ENCODE measurements around the gene PRAMEF9. TPM values are rescaled to one million over a fixed set of nuclear protein-coding genes. Genes with fewer than 3 reads are reported as not detected.
"Not testable (repeated sequence)": the region's sequence is repeated elsewhere in the genome, so short reads cannot be mapped to it uniquely, and the experiment has no call there.

Gene PRAMEF9
- not detected for polyA plus RNA-seq

DNA sequence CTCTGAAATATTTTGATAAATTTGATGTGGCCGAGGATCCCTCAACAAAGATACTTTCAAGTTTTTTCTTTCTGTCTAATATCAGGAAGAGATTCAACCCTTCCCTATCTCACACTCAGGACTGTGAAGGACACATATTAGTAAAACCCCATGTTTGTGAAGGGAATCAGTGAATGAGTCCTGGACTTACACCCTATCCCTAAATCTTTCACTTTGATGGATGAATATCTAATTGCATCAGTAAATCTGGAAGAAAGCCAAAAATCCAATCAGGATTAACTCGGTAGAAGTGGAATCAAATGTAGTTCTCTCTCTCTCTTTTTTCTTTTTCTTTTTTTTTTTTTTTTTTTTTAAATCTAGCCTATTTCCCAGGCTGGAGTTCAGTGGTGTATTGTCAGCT is at the start of gene PRAMEF9:
PRAMEF9 (plus strand) TSS at position 301 of the 400 bp plus-strand sequence. CDS start 3,433 bp downstream, outside the sequence.
- H3K9me3 Mint-ChIP-seq, H3K27me3 Mint-ChIP-seq, H3K4me3 Mint-ChIP-seq, H3K36me3 Mint-ChIP-seq, H3K27ac Mint-ChIP-seq, H3K4me1 Mint-ChIP-seq: not testable (repeated sequence)

DNA sequence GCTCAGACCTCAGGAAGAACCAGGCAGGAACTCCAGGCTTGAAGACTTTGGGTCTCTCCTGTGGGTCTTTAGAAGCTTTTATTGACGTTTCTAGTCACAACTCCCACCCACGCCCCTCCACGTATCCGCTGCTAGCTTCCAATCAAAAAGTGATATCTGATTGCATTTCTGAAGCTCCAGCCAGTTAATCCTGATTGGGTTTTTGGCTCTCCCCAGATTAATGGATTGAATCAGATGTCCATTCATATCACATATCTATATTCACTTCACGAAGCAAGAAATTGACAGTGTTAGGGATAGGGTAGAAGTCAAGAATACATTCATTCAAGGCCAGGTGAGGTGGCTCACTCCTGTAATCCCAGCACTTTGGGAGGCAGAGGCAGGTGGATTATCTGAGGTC is 15.7 kb upstream of the PRAMEF9 start, which contains the start of gene PRAMEF26:
PRAMEF26 (minus strand) TSS at position 101 of the 400 bp plus-strand sequence. CDS start 2,914 bp downstream, outside the sequence.
- not testable (repeated sequence) for H3K27me3 Mint-ChIP-seq

GRCh38 chr1:13165531-13165930 is 6.1 kb upstream of the PRAMEF9 start, which contains the start of gene HNRNPCL4:
HNRNPCL4 (minus strand) TSS chr1:13165631; CDS start chr1:13165467, 164 bp downstream.
- not testable (repeated sequence) for H3K27ac Mint-ChIP-seq, H3K36me3 Mint-ChIP-seq, H3K4me1 Mint-ChIP-seq, H3K27me3 Mint-ChIP-seq, H3K4me3 Mint-ChIP-seq, H3K9me3 Mint-ChIP-seq

More for the DNA sequence above, 15.7 kb upstream of the PRAMEF9 start, which contains the start of gene PRAMEF26:
- H3K27ac Mint-ChIP-seq, H3K36me3 Mint-ChIP-seq, H3K9me3 Mint-ChIP-seq, H3K4me1 Mint-ChIP-seq, H3K4me3 Mint-ChIP-seq: not testable (repeated sequence)

GRCh38 chr1:13201309-13201708 is 29.7 kb downstream of the PRAMEF9 start, which contains the start of gene PRAMEF13:
PRAMEF13 (minus strand) TSS chr1:13201409; CDS start chr1:13199589, 1,820 bp downstream.
- H3K4me3 Mint-ChIP-seq, H3K27ac Mint-ChIP-seq, H3K27me3 Mint-ChIP-seq, H3K4me1 Mint-ChIP-seq, H3K9me3 Mint-ChIP-seq, H3K36me3 Mint-ChIP-seq: not testable (repeated sequence)

DNA sequence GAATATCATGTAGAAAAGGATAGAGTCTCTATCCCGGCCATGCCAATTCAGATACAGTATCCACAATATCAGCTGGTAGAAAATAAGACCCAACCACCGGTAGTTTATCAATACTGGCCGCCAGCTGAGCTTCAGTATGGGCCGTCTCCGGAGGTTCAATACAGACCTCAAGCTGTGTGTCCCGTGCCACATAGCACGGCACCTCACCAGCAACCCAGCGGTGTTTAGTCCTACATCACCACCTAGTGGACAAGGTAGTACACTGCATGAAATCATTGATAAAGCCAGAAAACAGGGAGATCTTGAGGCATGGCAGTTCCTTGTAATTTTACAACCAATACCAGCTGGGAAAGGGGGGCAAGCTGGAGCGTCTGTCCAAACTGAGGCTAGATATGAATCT is 37.1 kb downstream of the PRAMEF9 start:
- not testable (repeated sequence) for H3K36me3 Mint-ChIP-seq, H3K9me3 Mint-ChIP-seq

DNA sequence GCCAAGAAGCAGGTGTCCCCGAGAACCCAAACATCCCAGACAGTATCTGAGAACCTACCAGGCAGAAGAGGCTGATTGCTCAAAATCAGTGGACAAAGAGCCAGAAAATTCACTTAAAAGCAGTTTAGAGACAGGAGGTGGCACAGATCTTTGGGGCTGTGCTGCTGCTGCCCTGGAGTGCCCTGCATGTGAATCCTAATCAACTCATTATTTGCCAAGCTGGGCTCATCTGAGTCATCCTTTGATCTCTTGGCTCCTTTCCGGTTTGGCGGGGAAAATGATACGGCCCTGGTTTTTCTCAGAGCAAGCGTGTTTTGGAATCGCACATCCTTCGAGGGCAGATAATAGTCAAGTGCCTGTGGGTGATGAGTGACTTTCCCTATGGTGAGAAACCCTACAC is 45.0 kb downstream of the PRAMEF9 start:
- not testable (repeated sequence) for H3K36me3 Mint-ChIP-seq, H3K27me3 Mint-ChIP-seq

More for the DNA sequence above, 37.1 kb downstream of the PRAMEF9 start:
- not testable (repeated sequence) for H3K27ac Mint-ChIP-seq, H3K4me3 Mint-ChIP-seq, H3K27me3 Mint-ChIP-seq, H3K4me1 Mint-ChIP-seq

DNA sequence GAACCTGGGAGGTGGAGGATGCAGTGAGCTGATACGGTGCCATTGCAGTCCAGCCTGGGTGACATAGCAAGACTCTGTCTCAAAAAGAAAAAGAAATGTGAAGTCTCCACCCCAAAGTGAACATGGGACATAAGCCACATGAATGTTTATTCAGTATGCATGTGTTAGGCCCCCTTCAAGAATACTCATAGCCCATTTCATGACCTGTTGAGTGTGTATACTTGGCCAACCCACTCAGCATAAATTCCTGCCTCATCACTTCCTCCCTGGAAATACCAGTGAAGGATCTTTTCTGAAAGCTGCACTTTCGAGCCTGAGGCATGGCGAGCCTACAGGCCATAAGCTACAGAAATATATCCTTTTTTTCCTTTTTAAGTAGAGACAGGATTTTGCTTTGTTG is 47.6 kb downstream of the PRAMEF9 start:
- H3K27me3 Mint-ChIP-seq, H3K4me3 Mint-ChIP-seq, H3K36me3 Mint-ChIP-seq, H3K4me1 Mint-ChIP-seq, H3K9me3 Mint-ChIP-seq, H3K27ac Mint-ChIP-seq: not testable (repeated sequence)

More for the DNA sequence above, 45.0 kb downstream of the PRAMEF9 start:
- H3K4me3 Mint-ChIP-seq, H3K27ac Mint-ChIP-seq, H3K4me1 Mint-ChIP-seq, H3K9me3 Mint-ChIP-seq: not testable (repeated sequence)

DNA sequence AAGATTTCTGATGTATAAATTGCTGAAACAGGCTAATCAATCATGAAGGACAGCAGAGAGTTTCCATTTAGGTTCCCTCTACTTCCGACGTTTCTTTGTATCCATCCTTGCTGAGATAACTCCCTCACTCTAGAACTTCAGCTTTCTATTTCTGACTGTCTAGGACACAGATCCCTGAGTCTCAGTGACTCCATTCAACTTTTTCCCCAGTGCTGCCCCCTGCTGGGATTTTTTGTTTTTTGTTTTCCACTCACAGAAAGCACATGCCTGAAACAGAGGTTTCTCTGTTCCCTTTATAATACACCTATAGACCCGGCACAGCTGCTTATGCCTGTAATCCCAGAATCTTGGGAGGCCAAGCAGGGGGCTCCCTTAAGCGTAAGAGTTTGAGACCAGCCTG is 51.1 kb downstream of the PRAMEF9 start:
- H3K36me3 Mint-ChIP-seq, H3K27ac Mint-ChIP-seq, H3K9me3 Mint-ChIP-seq, H3K4me3 Mint-ChIP-seq, H3K4me1 Mint-ChIP-seq, H3K27me3 Mint-ChIP-seq: not testable (repeated sequence)

GRCh38 chr1:13224480-13225060 is 52.9 kb downstream of the PRAMEF9 start:
- Mint-ChIP-seq H3K36me3 (no peaks in the 10 kb centered on the region), H3K4me1 (no peaks in the 10 kb centered on the region), H3K27me3 (peaks cover 1% of the 10 kb centered on the region), H3K27ac (no peak overlapping the region), H3K4me3 (no peak overlapping the region), H3K9me3 (no peaks in the 10 kb centered on the region)

DNA sequence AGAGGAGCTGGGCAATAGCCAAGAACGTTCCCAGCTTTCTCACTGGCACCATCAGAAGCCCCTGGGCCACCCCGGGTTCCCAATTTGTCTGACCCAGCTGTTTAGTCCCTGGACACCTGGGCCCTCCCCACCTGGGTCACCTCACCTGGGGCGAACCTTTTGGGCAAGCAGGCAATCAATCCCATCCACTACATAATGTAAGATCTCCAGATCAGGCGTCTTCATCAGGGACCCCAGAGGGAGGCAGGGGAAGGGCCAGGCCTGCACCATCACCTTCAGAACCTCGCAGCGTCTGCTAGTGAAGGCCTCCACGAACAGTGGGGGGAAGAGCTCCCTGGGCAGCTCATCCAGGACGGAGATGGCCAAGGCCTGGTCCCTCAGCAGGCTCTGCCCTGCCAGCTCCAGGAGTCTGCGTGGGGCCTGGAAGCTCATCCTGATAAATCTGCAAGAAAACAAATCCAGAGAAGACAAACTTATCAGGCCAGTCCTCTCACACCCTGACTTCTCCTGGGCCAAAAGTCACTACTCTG is 54.1 kb downstream of the PRAMEF9 start, which contains the start of gene PRAMEF18:
PRAMEF18 (minus strand) TSS at position 480 of the 530 bp plus-strand sequence; CDS start at position 432, 48 bp downstream.
- not testable (repeated sequence) for H3K4me3 Mint-ChIP-seq, H3K4me1 Mint-ChIP-seq, H3K9me3 Mint-ChIP-seq, H3K36me3 Mint-ChIP-seq, H3K27me3 Mint-ChIP-seq
- peak within 1 kb of the TSS in 1 of 3 donors; percentile 53 for H3K27ac Mint-ChIP-seq

- H3K27me3 Mint-ChIP-seq, H3K9me3 Mint-ChIP-seq, H3K4me3 Mint-ChIP-seq, H3K4me1 Mint-ChIP-seq, H3K27ac Mint-ChIP-seq, H3K36me3 Mint-ChIP-seq: not testable (repeated sequence)
Observed at GRCh38 chr1:13227271-13228055, 55.8 kb downstream of the PRAMEF9 start.

DNA sequence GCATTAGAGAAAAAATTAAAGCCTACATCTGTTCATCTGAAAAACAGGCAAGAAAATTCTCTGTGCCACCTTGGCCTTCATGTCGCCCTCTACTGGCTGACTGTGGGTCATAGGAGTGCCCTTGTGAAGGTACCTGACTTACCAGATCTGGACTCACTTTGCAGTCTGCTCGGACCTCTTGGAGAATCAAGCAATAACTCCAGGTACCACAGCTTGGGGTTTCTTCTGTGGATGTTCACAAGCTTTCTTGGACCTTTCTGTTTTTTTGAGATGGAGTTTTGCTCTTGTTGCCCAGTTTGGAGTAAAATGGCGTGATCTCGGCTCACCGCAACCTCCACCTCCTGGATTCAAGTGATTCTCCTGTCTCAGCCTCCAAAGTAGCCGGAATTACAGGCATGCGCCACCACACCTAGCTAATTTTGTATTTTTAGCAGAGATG is 56.7 kb downstream of the PRAMEF9 start:
- Mint-ChIP-seq H3K27ac (no peak overlapping the region), H3K4me1 (no peaks in the 10 kb centered on the region), H3K27me3 (peaks cover 4% of the 10 kb centered on the region), H3K4me3 (no peak overlapping the region), H3K36me3 (no peaks in the 10 kb centered on the region), H3K9me3 (peaks cover 0 to 1% (median 0%) of the 10 kb centered on the region in 3 donors)

Other genes starting within 250 kb of the PRAMEF9 start
- gene PRAMEF6, start 224.3 kb upstream of the PRAMEF9 start, polyA plus RNA-seq: not detected
- not detected for gene PRAMEF27, start 115.3 kb upstream of the PRAMEF9 start, polyA plus RNA-seq
- not detected for gene HNRNPCL3, start 111.1 kb upstream of the PRAMEF9 start, polyA plus RNA-seq
- not detected for gene PRAMEF25, start 101.1 kb upstream of the PRAMEF9 start, polyA plus RNA-seq
- gene HNRNPCL2, start 55.0 kb upstream of the PRAMEF9 start, polyA plus RNA-seq: not detected
- not detected for gene PRAMEF26, start 15.8 kb upstream of the PRAMEF9 start, polyA plus RNA-seq
- not detected for gene HNRNPCL4, start 6.2 kb upstream of the PRAMEF9 start, polyA plus RNA-seq
- not detected for gene PRAMEF13, start 29.6 kb downstream of the PRAMEF9 start, polyA plus RNA-seq
- gene PRAMEF18, start 54.3 kb downstream of the PRAMEF9 start, polyA plus RNA-seq: not detected
- gene PRAMEF5, start 82.3 kb downstream of the PRAMEF9 start, polyA plus RNA-seq: not detected
- not detected for gene PRAMEF8, start 113.3 kb downstream of the PRAMEF9 start, polyA plus RNA-seq
- not detected for gene PRAMEF33, start 131.7 kb downstream of the PRAMEF9 start, polyA plus RNA-seq
- not detected for gene PRAMEF15, start 143.7 kb downstream of the PRAMEF9 start, polyA plus RNA-seq
- not detected for gene PRAMEF14, start 175.3 kb downstream of the PRAMEF9 start, polyA plus RNA-seq
- not detected for gene PRAMEF19, start 200.1 kb downstream of the PRAMEF9 start, polyA plus RNA-seq
- gene PRAMEF17, start 217.8 kb downstream of the PRAMEF9 start, polyA plus RNA-seq: not detected
- not detected for gene PRAMEF20, start 238.6 kb downstream of the PRAMEF9 start, polyA plus RNA-seq